RWPE2 (cell line): ENCODE results near the gene PNMT.

Experiments
- ATAC-seq: fragments of 200-7000 bp; cut with Tn5 transposase; 3 replicates; pipeline ENCODE4 v1.9.1; 2021; ENCODE audit warnings: low read depth
- DNase-seq: peaks from one replicate; pipeline ENCODE4 v3.0.0-alpha.2; 2020; ENCODE audit warnings: low spot score
- H3K27ac ChIP-seq: fragments of 450-650 bp; 2 replicates; pipeline ENCODE4 v1.5.1; 2017; ENCODE audit warnings: mild to moderate bottlenecking; ENCODE audit not compliant: poor library complexity, severe bottlenecking
- H3K27me3 ChIP-seq: fragments of 250-450 bp; sonication (Bioruptor Pico); 2 replicates; pipeline ENCODE4 v1.5.1; 2021; ENCODE audit warnings: mild to moderate bottlenecking, moderate library complexity; ENCODE audit not compliant: insufficient read depth, poor library complexity, severe bottlenecking
- H3K36me3 ChIP-seq: fragments of 250-450 bp; sonication (Bioruptor Pico); 2 replicates; pipeline ENCODE4 v1.5.1; 2020; ENCODE audit warnings: low read depth, mild to moderate bottlenecking, moderate library complexity
- H3K4me1 ChIP-seq: fragments of 250-450 bp; sonication (Bioruptor Pico); 2 replicates; pipeline ENCODE4 v1.5.1; 2021; ENCODE audit warnings: mild to moderate bottlenecking, moderate library complexity; ENCODE audit not compliant: insufficient read depth, poor library complexity, severe bottlenecking
- H3K4me3 ChIP-seq: fragments of 250-450 bp; sonication (Bioruptor Pico); 2 replicates; pipeline ENCODE4 v1.5.1; 2021; ENCODE audit warnings: mild to moderate bottlenecking, moderate library complexity; ENCODE audit not compliant: severe bottlenecking
- H3K9me3 ChIP-seq: fragments of 250-450 bp; sonication (Bioruptor Pico); 2 replicates; pipeline ENCODE4 v1.5.1; 2021; ENCODE audit warnings: mild to moderate bottlenecking, moderate library complexity; ENCODE audit not compliant: severe bottlenecking
- TF ChIP-seq, protein P1 (sequence below): fragments of 450-650 bp; IDR thresholded peaks from one replicate; pipeline ENCODE4 v1.5.1; 2017; ENCODE audit warnings: mild to moderate bottlenecking, moderate library complexity; ENCODE audit not compliant: poor library complexity, severe bottlenecking

Gene PNMT

GRCh38 chr17:39660397-39661385 is 7.6 kb upstream of the PNMT start:
- Histone ChIP-seq H3K36me3 (no peaks in the 10 kb centered on the region; the same call in 1 of the 2 replicates), H3K4me1 (no peaks in the 10 kb centered on the region), H3K4me3 (no peak overlapping the region), H3K27ac (no peak overlapping the region), H3K27me3 (no peaks in the 10 kb centered on the region), H3K9me3 (no peaks in the 10 kb centered on the region)
- TF ChIP-seq, protein P1, sequence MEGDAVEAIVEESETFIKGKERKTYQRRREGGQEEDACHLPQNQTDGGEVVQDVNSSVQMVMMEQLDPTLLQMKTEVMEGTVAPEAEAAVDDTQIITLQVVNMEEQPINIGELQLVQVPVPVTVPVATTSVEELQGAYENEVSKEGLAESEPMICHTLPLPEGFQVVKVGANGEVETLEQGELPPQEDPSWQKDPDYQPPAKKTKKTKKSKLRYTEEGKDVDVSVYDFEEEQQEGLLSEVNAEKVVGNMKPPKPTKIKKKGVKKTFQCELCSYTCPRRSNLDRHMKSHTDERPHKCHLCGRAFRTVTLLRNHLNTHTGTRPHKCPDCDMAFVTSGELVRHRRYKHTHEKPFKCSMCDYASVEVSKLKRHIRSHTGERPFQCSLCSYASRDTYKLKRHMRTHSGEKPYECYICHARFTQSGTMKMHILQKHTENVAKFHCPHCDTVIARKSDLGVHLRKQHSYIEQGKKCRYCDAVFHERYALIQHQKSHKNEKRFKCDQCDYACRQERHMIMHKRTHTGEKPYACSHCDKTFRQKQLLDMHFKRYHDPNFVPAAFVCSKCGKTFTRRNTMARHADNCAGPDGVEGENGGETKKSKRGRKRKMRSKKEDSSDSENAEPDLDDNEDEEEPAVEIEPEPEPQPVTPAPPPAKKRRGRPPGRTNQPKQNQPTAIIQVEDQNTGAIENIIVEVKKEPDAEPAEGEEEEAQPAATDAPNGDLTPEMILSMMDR: no peak
- no peak for ATAC-seq
- no peak for DNase-seq

GRCh38 chr17:39661744-39662541 is 6.3 kb upstream of the PNMT start:
- H3K36me3 ChIP-seq: no peaks in the 10 kb centered on the region; the same call in 1 of the 2 replicates
- no peaks in the 10 kb centered on the region for H3K27me3 ChIP-seq

DNA sequence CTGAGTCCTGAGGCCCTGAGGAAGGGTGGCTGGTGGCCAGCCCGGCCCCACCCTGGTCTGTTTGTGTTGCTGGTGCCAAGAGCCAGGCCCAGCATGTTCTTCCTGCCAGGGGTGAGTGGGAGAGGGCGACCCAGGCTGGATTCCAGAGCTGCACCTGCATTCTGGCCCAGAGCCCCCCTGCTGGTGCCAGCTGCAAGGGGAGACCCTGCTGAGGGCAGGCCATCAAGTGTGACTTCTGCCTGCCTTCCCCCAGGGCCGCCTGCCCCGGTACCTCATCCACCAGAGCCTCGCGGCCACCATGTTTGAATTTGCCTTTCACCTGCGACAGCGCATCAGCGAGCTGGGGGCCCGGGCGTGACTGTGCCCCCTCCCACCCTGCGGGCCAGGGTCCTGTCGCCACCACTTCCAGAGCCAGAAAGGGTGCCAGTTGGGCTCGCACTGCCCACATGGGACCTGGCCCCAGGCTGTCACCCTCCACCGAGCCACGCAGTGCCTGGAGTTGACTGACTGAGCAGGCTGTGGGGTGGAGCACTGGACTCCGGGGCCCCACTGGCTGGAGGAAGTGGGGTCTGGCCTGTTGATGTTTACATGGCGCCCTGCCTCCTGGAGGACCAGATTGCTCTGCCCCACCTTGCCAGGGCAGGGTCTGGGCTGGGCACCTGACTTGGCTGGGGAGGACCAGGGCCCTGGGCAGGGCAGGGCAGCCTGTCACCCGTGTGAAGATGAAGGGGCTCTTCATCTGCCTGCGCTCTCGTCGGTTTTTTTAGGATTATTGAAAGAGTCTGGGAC is 5.5 kb upstream of the PNMT start:
- Histone ChIP-seq H3K9me3 (no peaks in the 10 kb centered on the region), H3K4me1 (no peaks in the 10 kb centered on the region), H3K27ac (no peak overlapping the region), H3K27me3 (no peaks in the 10 kb centered on the region), H3K36me3 (no peaks in the 10 kb centered on the region; the same call in 1 of the 2 replicates), H3K4me3 (no peak overlapping the region)
- no peak for ATAC-seq
- TF ChIP-seq, protein P1: no peak
- no peak for DNase-seq

More at GRCh38 chr17:39661744-39662541, 6.3 kb upstream of the PNMT start:
- H3K4me3 ChIP-seq: no peak overlapping the region
- no peaks in the 10 kb centered on the region for H3K9me3 ChIP-seq
- no peak overlapping the region for H3K27ac ChIP-seq
- H3K4me1 ChIP-seq: no peaks in the 10 kb centered on the region
- TF ChIP-seq, protein P1: no peak
- no peak for DNase-seq
- no peak for ATAC-seq

DNA sequence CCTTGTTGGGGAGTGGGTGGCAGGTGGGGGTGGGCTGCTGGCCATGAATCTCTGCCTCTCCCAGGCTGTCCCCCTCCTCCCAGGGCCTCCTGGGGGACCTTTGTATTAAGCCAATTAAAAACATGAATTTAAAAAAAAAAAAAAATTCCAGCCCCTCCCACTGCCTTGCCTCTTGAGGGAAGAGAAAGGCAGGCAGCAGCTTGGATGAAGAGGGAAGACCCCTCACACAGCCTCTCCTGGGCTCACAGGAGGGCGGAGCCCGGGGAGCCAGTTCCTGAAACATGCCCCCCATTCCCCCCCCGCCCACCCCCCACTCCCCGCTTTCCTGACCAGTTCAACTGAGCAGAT is 4.9 kb upstream of the PNMT start:
- Histone ChIP-seq H3K36me3 (no peaks in the 10 kb centered on the region; the same call in 1 of the 2 replicates), H3K4me1 (no peaks in the 10 kb centered on the region), H3K4me3 (no peak overlapping the region), H3K9me3 (no peaks in the 10 kb centered on the region), H3K27ac (no peak overlapping the region), H3K27me3 (no peaks in the 10 kb centered on the region)
- no peak for ATAC-seq
- DNase-seq: no peak
- TF ChIP-seq, protein P1: no peak
